ENCODE data around the gene KLHDC8A. TPM values are rescaled to one million over a fixed set of nuclear protein-coding genes. Genes with fewer than 3 reads are reported as not detected.

Gene KLHDC8A
- total and polyA plus RNA-seq, 2 of the 13 experiments (the other 11 are each of a cell fraction or from before 2014, with no cell fraction given): not detected

GRCh38 chr1:205335692-205336091, 21.0 kb downstream of the KLHDC8A start (continued):
- TF ChIP-seq ATRX (CRISPR knock-in tag; IDR thresholded peaks at IDR 0.05; ENCODE audit: borderline replicate concordance) (no peak), ZNF367 (CRISPR knock-in tag; IDR thresholded peaks at IDR 0.05; ENCODE audit: borderline replicate concordance) (no peak), TOPORS (CRISPR knock-in tag; IDR thresholded peaks at IDR 0.05) (no peak), ZNF503 (CRISPR knock-in tag; IDR thresholded peaks at IDR 0.05) (no peak), NR2C2 (CRISPR knock-in tag; IDR thresholded peaks at IDR 0.05; ENCODE audit: borderline replicate concordance) (no peak), SP5 (CRISPR knock-in tag; IDR thresholded peaks at IDR 0.05; ENCODE audit: borderline replicate concordance, low read depth) (no peak), ZNF660 (CRISPR knock-in tag; IDR thresholded peaks at IDR 0.05; ENCODE audit: borderline replicate concordance, low read depth) (no peak), SAP130 (CRISPR knock-in tag; IDR thresholded peaks at IDR 0.05; ENCODE audit: low read depth) (no peak), U2AF1 (optimal IDR thresholded peaks at IDR 0.05; ENCODE audit: low read depth, low read length) (no peak), ZNF883 (CRISPR knock-in tag; IDR thresholded peaks at IDR 0.05; ENCODE audit: not compliant biosample characterization) (no peak), ZFP91 (CRISPR knock-in tag; IDR thresholded peaks at IDR 0.05; ENCODE audit: borderline replicate concordance) (no peak), ZNF672 (CRISPR knock-in tag; IDR thresholded peaks at IDR 0.05) (no peak), ZZZ3 (CRISPR knock-in tag; IDR thresholded peaks at IDR 0.05; ENCODE audit: borderline replicate concordance) (no peak), EP300 (IDR thresholded peaks at IDR 0.05; ENCODE audit: low read depth in 2 of 2, low read length in 2 of 2) (no peak), EP300 (CRISPR knock-in tag; IDR thresholded peaks at IDR 0.05; ENCODE audit: borderline replicate concordance) (no peak), ZNF614 (CRISPR knock-in tag; IDR thresholded peaks at IDR 0.05; ENCODE audit: borderline replicate concordance) (no peak), ZNF138 (CRISPR knock-in tag; IDR thresholded peaks at IDR 0.05; ENCODE audit: low read depth) (no peak), GATAD2A (CRISPR knock-in tag; IDR thresholded peaks at IDR 0.05) (peak; percentile 33; the same call in 1 of the 2 replicates), ZBTB14 (CRISPR knock-in tag; IDR thresholded peaks at IDR 0.05) (no peak), CTCF (CRISPR knock-in tag; IDR thresholded peaks at IDR 0.05) (peak; percentile 92), TCF7 (IDR thresholded peaks at IDR 0.05; ENCODE audit: low read depth) (no peak), TARDBP (CRISPR knock-in tag; IDR thresholded peaks at IDR 0.05) (no peak), E2F5 (CRISPR knock-in tag; conservative IDR thresholded peaks at IDR 0.05) (no peak), ZSCAN25 (CRISPR knock-in tag; IDR thresholded peaks at IDR 0.05) (no peak), HNRNPLL (IDR thresholded peaks at IDR 0.05; ENCODE audit: low read depth, low read length, poor library complexity, severe bottlenecking) (no peak)

Data from HepG2 (cell line).